ENCODE data around the gene SYT7. TPM values are rescaled to one million over a fixed set of nuclear protein-coding genes. Genes with fewer than 3 reads are reported as not detected.

The SYT7 gene
- total RNA-seq, 2 donors from 2014 or later = 8.6 to 12.2 TPM

DNA sequence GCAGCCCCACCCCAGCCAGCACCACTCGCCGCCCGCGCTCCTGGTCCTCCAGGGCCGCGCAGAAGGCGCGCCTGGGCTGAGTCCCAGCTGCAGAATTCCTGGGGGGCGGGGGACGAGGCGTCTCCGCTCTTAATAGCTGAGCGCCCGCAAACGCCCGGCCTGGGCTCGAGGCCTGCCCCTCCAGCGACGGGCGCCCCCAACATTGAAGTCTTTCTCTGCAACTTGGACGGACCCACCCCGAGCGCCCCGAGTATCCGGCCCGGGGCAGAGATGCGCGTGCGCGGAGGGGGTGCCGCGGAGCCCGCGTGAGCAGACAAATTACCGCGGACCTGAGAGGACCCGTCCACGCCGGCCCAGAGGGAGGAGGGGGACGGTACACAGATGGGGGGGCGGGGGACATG lies 6.7 kb upstream of the SYT7 start:
- TF ChIP-seq POLR2A (IDR thresholded peaks at IDR 0.05) = no peak
- TF ChIP-seq, protein P1, sequence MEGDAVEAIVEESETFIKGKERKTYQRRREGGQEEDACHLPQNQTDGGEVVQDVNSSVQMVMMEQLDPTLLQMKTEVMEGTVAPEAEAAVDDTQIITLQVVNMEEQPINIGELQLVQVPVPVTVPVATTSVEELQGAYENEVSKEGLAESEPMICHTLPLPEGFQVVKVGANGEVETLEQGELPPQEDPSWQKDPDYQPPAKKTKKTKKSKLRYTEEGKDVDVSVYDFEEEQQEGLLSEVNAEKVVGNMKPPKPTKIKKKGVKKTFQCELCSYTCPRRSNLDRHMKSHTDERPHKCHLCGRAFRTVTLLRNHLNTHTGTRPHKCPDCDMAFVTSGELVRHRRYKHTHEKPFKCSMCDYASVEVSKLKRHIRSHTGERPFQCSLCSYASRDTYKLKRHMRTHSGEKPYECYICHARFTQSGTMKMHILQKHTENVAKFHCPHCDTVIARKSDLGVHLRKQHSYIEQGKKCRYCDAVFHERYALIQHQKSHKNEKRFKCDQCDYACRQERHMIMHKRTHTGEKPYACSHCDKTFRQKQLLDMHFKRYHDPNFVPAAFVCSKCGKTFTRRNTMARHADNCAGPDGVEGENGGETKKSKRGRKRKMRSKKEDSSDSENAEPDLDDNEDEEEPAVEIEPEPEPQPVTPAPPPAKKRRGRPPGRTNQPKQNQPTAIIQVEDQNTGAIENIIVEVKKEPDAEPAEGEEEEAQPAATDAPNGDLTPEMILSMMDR (IDR thresholded peaks at IDR 0.05) = no peak
- H3K4me3 ChIP-seq = peak overlapping the region in 1 of 2 donors; percentile 4
- no peaks in the 10 kb centered on the region for H3K36me3 ChIP-seq (replicated peaks in 1 of 2; ENCODE audit: insufficient read depth in 1 of 2, low read depth in 2 of 2)
- H3K9me3 ChIP-seq = no peaks in the 10 kb centered on the region
- peaks cover 23% of the 10 kb centered on the region for H3K4me1 ChIP-seq
- H3K27ac ChIP-seq = peak overlapping the region; percentile 5 to 54 (median 24)
- H3K27me3 ChIP-seq = no peaks in the 10 kb centered on the region
- intact Hi-C loops (cut with DNase I) = loop anchor here (5.0 kb wide), 1 partner anchor 45 kb away; no protein-coding TSS in a partner anchor
- ATAC-seq = peak; percentile 61
- 2% methylated on average over 41 of the region's 41 CpGs; no CpG with 5 or more reads in 1 of the 2 donors for WGBS, 2 donors
- peak; percentile 33 to 62 (median 50) for DNase-seq

DNA sequence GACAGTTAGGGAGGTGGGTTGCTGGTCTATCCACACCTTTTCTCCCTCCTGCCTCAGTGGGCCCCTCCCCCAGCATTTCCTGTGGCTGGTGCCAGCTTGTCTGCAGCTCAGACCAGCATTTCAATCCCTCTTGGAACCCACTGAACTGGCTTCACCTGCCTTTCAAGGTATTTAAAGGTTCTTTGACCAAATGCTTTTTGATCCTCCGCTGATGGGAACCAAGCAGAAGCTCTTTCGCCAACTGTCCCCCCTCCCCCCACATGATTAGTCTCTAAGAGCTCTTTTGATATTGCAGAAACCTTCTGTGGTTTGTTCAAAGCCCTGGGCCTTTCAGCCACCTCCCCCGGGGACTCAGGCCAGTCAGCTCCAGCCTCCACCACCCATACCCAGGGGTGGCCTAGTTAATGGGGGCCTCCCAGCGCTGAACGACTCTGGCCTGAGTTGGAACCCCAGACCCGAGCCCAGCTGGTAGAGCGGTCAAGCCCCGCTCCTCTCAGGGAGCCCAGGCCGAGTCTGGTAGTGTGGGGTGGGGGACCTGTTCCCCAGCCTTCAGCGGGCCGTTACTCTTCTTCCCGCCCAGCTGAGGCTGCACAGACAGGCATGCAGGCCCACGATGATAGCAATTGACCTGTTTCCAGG lies 6.0 kb upstream of the SYT7 start:
- H3K4me3 ChIP-seq = no peak overlapping the region
- ATAC-seq = no peak
- TF ChIP-seq, protein P1 (IDR thresholded peaks at IDR 0.05) = no peak
- TF ChIP-seq POLR2A (IDR thresholded peaks at IDR 0.05) = no peak
- H3K9me3 ChIP-seq = no peaks in the 10 kb centered on the region
- intact Hi-C loops (cut with DNase I) = loop anchor here (5.0 kb wide), 1 partner anchor 45 kb away; no protein-coding TSS in a partner anchor
- H3K4me1 ChIP-seq = peaks cover 29% of the 10 kb centered on the region
- DNase-seq = no peak
- H3K27me3 ChIP-seq = no peaks in the 10 kb centered on the region
- WGBS, 2 donors = 57 to 90% methylated on average over 5 to 13 of the region's 13 CpGs
- no peaks in the 10 kb centered on the region for H3K36me3 ChIP-seq (replicated peaks in 1 of 2; ENCODE audit: insufficient read depth in 1 of 2, low read depth in 2 of 2)
- H3K27ac ChIP-seq = no peak overlapping the region

DNA sequence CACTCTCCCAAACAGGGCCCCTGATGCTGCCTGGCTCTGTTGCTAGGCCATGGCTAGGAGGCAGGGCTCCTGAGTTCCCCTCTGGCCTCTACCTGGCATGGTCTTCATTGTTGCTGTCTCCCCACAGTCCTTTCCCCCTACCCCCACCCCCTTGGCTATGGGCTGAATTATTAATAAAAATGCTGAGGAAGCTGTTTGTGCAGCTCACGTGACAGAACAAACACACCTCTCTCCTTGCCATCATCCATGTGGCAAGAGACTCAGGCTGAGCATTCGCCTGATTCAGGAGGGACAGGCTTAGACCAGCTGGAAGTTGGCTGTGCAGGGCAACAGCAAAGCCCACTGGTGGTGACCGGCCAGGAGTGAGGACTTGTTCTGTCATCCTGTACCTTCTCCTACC lies 4.2 kb upstream of the SYT7 start:
- Histone ChIP-seq H3K27me3 (peaks cover 0 to 4% of the 10 kb centered on the region in 2 donors), H3K4me1 (peaks cover 38% of the 10 kb centered on the region), H3K9me3 (no peaks in the 10 kb centered on the region), H3K27ac (no peak overlapping the region), H3K4me3 (no peak overlapping the region), H3K36me3 (replicated peaks in 1 of 2; ENCODE audit: insufficient read depth in 1 of 2, low read depth in 2 of 2) (no peaks in the 10 kb centered on the region)
- intact Hi-C loops (cut with DNase I) = loop anchor here (5.0 kb wide), 1 partner anchor 47 kb away; no protein-coding TSS in a partner anchor
- ATAC-seq = no peak
- DNase-seq = peak in 1 of 4 donors; percentile 36
- TF ChIP-seq, protein P1 (IDR thresholded peaks at IDR 0.05) = no peak
- no peak for TF ChIP-seq POLR2A (IDR thresholded peaks at IDR 0.05)
- WGBS, 2 donors = 72 to 74% methylated on average over 3 of the region's 3 CpGs

DNA sequence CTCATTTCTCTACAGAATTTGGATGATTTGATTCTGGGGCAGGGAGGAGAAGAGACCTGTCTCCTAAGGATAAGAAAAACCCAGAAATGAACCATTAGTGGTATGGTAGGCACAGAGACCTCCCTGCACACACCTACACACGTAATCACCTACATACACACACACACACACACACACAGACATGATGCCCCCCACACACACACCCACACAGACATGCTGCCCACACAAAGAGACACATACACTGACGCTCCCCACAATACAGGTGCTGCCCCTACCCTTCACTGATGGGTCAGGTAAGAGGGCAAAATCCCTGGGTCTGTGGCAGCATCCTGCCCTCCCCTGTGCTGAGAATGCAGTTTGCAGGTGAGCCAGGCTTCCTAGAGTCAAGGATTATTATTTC lies 1.1 kb upstream of the SYT7 start:
- TF ChIP-seq, protein P1 (IDR thresholded peaks at IDR 0.05) = no peak
- ATAC-seq = no peak

More for the DNA sequence above, 1.1 kb upstream of the SYT7 start:
- Histone ChIP-seq H3K9me3 (no peaks in the 10 kb centered on the region), H3K4me1 (peaks cover 25% of the 10 kb centered on the region), H3K27ac (no peak overlapping the region), H3K27me3 (peaks cover 0 to 6% of the 10 kb centered on the region in 2 donors), H3K36me3 (replicated peaks in 1 of 2; ENCODE audit: insufficient read depth in 1 of 2, low read depth in 2 of 2) (no peaks in the 10 kb centered on the region), H3K4me3 (no peak overlapping the region)
- WGBS, 2 donors = 34 to 39% methylated on average over 2 of the region's 2 CpGs
- intact Hi-C loops (cut with DNase I) = no loop called here
- DNase-seq = no peak
